K562 (cell line): ENCODE data around the gene MCU. TPM values are rescaled to one million over a fixed set of nuclear protein-coding genes. Genes with fewer than 3 reads are reported as not detected.
A peak's percentile ranks its signal among the peaks of the same experiment; 100 is the strongest.

ENCODE experiments used
- AFF4 ChIP-seq: sonication (generic); formaldehyde crosslinking; IDR thresholded peaks from 2 replicates; pipeline ENCODE4 v1.8.0; 2023; ENCODE audit warnings: mild to moderate bottlenecking, missing genetic modification reagents
- BACH1 ChIP-seq: fragments of 200-800 bp; sonication (Bioruptor generic); IDR thresholded peaks from 2 replicates; pipeline ENCODE4 v1.6.1; 2016; ENCODE audit warnings: missing genetic modification characterization, missing compliant biosample characterization
- CBFA2T3 ChIP-seq: fragments of 450-650 bp; IDR thresholded peaks from 2 replicates; pipeline ENCODE4 v1.6.1; 2017
- E2F1 ChIP-seq: sonication (generic); formaldehyde crosslinking; IDR thresholded peaks from 2 replicates; pipeline ENCODE4 v1.8.1; 2023; ENCODE audit warnings: mild to moderate bottlenecking, missing genetic modification reagents, moderate library complexity
- EGR1 ChIP-seq: fragments of 450-650 bp; conservative IDR thresholded peaks from 2 replicates; pipeline ENCODE4 v1.6.1; 2017; ENCODE audit warnings: mild to moderate bottlenecking
- HDAC2 ChIP-seq: fragments of 450-650 bp; IDR thresholded peaks from 2 replicates; pipeline ENCODE4 v1.6.1; 2016; ENCODE audit warnings: mild to moderate bottlenecking
- HSF4 ChIP-seq: fragments of 250-450 bp; sonication (Bioruptor Pico); IDR thresholded peaks from 2 replicates; pipeline ENCODE4 v2.1.2; 2022; ENCODE audit warnings: mild to moderate bottlenecking, moderate library complexity, borderline replicate concordance
- MAFF ChIP-seq: IDR thresholded peaks from 2 replicates; pipeline ENCODE4 v1.6.1; 2012; ENCODE audit warnings: low read length, improper control_type of control experiment
- MAFK ChIP-seq: IDR thresholded peaks from 2 replicates; pipeline ENCODE4 v1.6.1; 2011; ENCODE audit warnings: low read length, improper control_type of control experiment
- RBFOX2 ChIP-seq: fragments of 200-400 bp; formaldehyde crosslinking; IDR thresholded peaks from 2 replicates; pipeline ENCODE4 v1.6.1; 2017; ENCODE audit warnings: low read depth, mild to moderate bottlenecking, low read length, moderate library complexity
- SMARCA4 ChIP-seq: fragments of 450-650 bp; IDR thresholded peaks from 2 replicates; pipeline ENCODE4 v1.6.1; 2016
- TAL1 ChIP-seq: fragments of 450-650 bp; IDR thresholded peaks from 2 replicates; pipeline ENCODE4 v1.6.1; 2016; ENCODE audit warnings: mild to moderate bottlenecking
- ZC3H11A ChIP-seq: IDR thresholded peaks from 2 replicates; pipeline ENCODE4 v1.6.1; 2012; ENCODE audit warnings: low read depth, low read length, improper control_type of control experiment
- ZEB2 ChIP-seq: fragments of 450-650 bp; IDR thresholded peaks from 2 replicates; pipeline ENCODE4 v1.6.1; 2016
- ZNF140 ChIP-seq: fragments of 250-450 bp; sonication (Bioruptor Pico); IDR thresholded peaks from 2 replicates; pipeline ENCODE4 v1.8.0; 2021; ENCODE audit warnings: moderate library complexity, mild to moderate bottlenecking, inconsistent platforms
- ZNF143 ChIP-seq: sonication (generic); formaldehyde crosslinking; IDR thresholded peaks from 2 replicates; pipeline ENCODE4 v1.9.0; 2022; ENCODE audit warnings: mild to moderate bottlenecking, missing genetic modification reagents
- ZNF316 ChIP-seq: fragments of 450-650 bp; IDR thresholded peaks from 2 replicates; pipeline ENCODE4 v1.6.1; 2016
- ZNF41 ChIP-seq: fragments of 250-450 bp; sonication (Bioruptor Pico); conservative IDR thresholded peaks from 2 replicates; pipeline ENCODE4 v1.4.0; 2020; ENCODE audit warnings: mild to moderate bottlenecking
- ZNF79 ChIP-seq: fragments of 250-450 bp; sonication (Bioruptor Pico); IDR thresholded peaks from 2 replicates; pipeline ENCODE4 v1.4.0; 2020; ENCODE audit warnings: low read depth, mild to moderate bottlenecking, moderate library complexity
- polyA plus RNA-seq, 8 experiments: library from polyadenylated mRNA; depleted of rRNA in 4 of 8; stranded (reverse) in 5 of 8; unstranded in 3 of 8; fragments of >200 nt; fragmentation: Nextera tagmentation in 2 of 8; fragmentation: Illumina TruSeq in 1 of 8; extraction: Ambion mirVana in 2 of 8; extraction: Trizol in 1 of 8; gene quantifications; 2 replicates each; pipeline versions ENCODE4 v1.2.1 to v1.2.3, GENCODE V29; 2011 to 2014; ENCODE audit warnings: inconsistent platforms in 1 of 8, missing spikeins in 1 of 8
- total RNA-seq, 7 experiments: library from RNA; depleted of rRNA in 6 of 7; stranded (reverse); fragments of >200 nt in 6 of 7; fragmentation: Illumina TruSeq in 2 of 7; extraction: Trizol in 2 of 7; gene quantifications; 2 replicates each; pipeline versions ENCODE4 v1.2.1 to v1.2.3, GENCODE V29; 2011 to 2021; ENCODE audit warnings: low replicate concordance in 1 of 7
- TF ChIP-seq, protein P1 (sequence below): sonication (generic); formaldehyde crosslinking; IDR thresholded peaks from 2 replicates; pipeline ENCODE4 v1.4.0; 2020; ENCODE audit warnings: mild to moderate bottlenecking, missing genetic modification reagents
- TF ChIP-seq, protein P2 (sequence below): sonication (generic); formaldehyde crosslinking; IDR thresholded peaks from 2 replicates; pipeline ENCODE4 v1.9.0; 2022; ENCODE audit warnings: mild to moderate bottlenecking, missing genetic modification reagents
- TF ChIP-seq, protein P3 (sequence below), 2 experiments: IDR thresholded peaks; 2 replicates each; pipeline ENCODE4 v1.6.1; 2011; ENCODE audit warnings: borderline replicate concordance in 1 of 2, control low read depth in 1 of 2, low read depth in 1 of 2, low read length in 1 of 2, mild to moderate bottlenecking in 1 of 2, mixed read lengths in 1 of 2, moderate library complexity in 1 of 2; ENCODE audit not compliant: insufficient read depth in 1 of 2, insufficient read length in 1 of 2, poor library complexity in 1 of 2, severe bottlenecking in 1 of 2; ENCODE audit errors: extremely low read depth in 1 of 2

The MCU gene
- total and polyA plus RNA-seq, 9 of the 15 experiments (the other 6 are each of a cell fraction or from before 2014, with no cell fraction given), result 8.2 to 88.8 (median 21.3) TPM

DNA sequence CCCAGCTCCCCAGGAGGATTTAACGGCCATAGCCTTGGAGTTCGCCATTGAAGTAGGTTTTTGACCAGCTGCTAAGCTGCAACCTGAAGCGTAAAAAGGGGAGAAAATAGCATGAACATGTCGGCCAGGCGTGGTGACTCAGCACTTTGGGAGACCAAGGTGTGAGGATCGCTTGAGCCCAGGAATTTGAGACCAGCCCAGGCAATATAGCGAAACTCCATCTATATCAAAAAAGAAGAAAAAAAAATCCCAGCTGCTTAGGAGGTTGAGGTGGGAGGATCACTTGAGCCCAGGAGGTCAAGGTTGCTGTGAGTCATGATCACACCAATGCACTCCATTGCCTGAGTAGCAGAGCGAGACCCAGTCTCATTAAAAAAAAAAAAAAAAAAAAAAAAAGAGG lies 32.2 kb upstream of the MCU start (continued):
- TF ChIP-seq, protein P1, sequence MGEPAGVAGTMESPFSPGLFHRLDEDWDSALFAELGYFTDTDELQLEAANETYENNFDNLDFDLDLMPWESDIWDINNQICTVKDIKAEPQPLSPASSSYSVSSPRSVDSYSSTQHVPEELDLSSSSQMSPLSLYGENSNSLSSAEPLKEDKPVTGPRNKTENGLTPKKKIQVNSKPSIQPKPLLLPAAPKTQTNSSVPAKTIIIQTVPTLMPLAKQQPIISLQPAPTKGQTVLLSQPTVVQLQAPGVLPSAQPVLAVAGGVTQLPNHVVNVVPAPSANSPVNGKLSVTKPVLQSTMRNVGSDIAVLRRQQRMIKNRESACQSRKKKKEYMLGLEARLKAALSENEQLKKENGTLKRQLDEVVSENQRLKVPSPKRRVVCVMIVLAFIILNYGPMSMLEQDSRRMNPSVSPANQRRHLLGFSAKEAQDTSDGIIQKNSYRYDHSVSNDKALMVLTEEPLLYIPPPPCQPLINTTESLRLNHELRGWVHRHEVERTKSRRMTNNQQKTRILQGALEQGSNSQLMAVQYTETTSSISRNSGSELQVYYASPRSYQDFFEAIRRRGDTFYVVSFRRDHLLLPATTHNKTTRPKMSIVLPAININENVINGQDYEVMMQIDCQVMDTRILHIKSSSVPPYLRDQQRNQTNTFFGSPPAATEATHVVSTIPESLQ (CRISPR knock-in tag), result no peak
- TF ChIP-seq ZNF41 (no peak), ZNF79 (CRISPR knock-in tag) (no peak), SMARCA4 (peak; percentile 60; the same call in 1 of the 2 replicates), AFF4 (CRISPR knock-in tag) (no peak), MAFF (peak; percentile 94), RBFOX2 (no peak), HSF4 (no peak), ZC3H11A (no peak), MAFK (peak; percentile 89), EGR1 (0 out of 2 replicates have a peak, but pooled peaks have one; percentile 16), ZNF316 (peak; percentile 98), CBFA2T3 (0 out of 2 replicates have a peak, but pooled peaks have one; percentile 16), TAL1 (0 out of 2 replicates have a peak, but pooled peaks have one; percentile 4), ZEB2 (0 out of 2 replicates have a peak, but pooled peaks have one; percentile 29), ZNF140 (CRISPR knock-in tag) (no peak), HDAC2 (peak; percentile 52; the same call in 1 of the 2 replicates), ZNF143 (no peak), BACH1 (tag) (peak; percentile 81; the same call in 1 of the 2 replicates), E2F1 (CRISPR knock-in tag) (no peak)
- TF ChIP-seq, protein P2, sequence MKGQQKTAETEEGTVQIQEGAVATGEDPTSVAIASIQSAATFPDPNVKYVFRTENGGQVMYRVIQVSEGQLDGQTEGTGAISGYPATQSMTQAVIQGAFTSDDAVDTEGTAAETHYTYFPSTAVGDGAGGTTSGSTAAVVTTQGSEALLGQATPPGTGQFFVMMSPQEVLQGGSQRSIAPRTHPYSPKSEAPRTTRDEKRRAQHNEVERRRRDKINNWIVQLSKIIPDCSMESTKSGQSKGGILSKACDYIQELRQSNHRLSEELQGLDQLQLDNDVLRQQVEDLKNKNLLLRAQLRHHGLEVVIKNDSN (CRISPR knock-in tag), result no peak
- TF ChIP-seq, protein P3, sequence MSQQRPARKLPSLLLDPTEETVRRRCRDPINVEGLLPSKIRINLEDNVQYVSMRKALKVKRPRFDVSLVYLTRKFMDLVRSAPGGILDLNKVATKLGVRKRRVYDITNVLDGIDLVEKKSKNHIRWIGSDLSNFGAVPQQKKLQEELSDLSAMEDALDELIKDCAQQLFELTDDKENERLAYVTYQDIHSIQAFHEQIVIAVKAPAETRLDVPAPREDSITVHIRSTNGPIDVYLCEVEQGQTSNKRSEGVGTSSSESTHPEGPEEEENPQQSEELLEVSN (IDR thresholded peaks at IDR 0.05; ENCODE audit: borderline replicate concordance in 1 of 2, extremely low read depth in 1 of 2, insufficient read depth in 1 of 2, insufficient read length in 1 of 2, low read depth in 1 of 2, low read length in 1 of 2, poor library complexity in 1 of 2, severe bottlenecking in 1 of 2), result peak in 1 of 2 experiments; percentile 64
